GM12892 (cell line): ENCODE measurements around the gene CPED1.
"Not testable (repeated sequence)": the region's sequence is repeated elsewhere in the genome, so short reads cannot be mapped to it uniquely, and the experiment has no call there.

Experiments
- POLR2A ChIP-seq: IDR thresholded peaks from 2 replicates; pipeline ENCODE4 v1.6.1; 2011; ENCODE audit warnings: low read depth, low read length, control low read depth
- TAF1 ChIP-seq: IDR thresholded peaks from 2 replicates; pipeline ENCODE4 v1.6.1; 2011; ENCODE audit warnings: low read depth, mild to moderate bottlenecking, control low read depth, low read length, borderline replicate concordance

DNA sequence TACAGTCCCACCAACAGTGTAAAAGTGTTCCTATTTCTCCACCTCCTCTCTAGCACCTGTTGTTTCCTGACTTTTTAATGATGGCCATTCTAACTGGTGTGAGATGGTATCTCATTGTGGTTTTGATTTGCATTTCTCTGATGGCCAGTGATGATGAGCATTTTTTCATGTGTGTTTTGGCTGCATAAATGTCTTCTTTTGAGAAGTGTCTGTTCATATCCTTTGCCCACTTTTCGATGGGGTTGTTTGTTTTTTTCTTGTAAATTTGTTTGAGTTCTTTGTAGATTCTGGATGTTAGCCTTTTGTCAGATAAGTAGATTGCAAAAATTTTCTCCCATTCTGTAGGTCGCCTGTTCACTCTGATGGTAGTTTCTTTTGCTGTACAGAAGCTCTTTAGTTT lies 79.2 kb downstream of the CPED1 start:
- not testable (repeated sequence) for TF ChIP-seq TAF1, POLR2A
